NCI-H2081 treated with DMSO at 0.1 percent for 48 hours (cell line): Measurements from ENCODE around the gene FOSL2.

ENCODE experiments used
- DNase-seq: peaks from one replicate; lab custom pipeline; 2025; lab: John Stamatoyannopoulos, UW

Gene FOSL2

DNA sequence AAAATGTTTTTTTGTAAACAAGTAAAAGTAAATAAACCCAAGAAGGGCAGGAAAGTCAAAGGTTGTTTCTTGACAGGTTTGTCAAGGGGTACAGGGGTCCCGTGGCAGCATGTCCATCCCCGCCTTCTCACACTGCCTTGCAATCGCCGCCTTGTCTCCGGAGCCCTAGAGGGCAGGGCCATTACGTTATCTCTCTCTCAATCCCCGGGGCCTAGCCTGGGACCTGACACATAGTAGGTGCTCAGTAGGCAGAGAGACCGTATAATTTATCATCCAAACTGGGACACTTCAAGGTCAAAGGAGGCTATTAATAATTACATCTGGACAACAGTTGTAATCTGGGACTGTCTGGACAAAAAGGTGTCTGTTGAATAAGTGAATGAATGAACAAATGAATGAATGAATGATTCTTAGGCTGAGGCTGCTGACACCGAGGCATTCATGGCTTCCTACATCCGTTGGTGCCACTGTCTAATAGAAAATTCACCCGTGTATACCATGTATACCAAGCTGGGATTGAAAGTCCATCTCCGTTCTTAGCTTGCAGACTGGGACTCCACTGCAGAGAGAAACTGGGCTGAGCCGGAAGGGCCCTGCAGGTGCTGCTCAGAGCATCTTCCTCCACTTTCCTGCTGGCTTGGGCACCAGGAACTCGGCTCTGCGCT is 58.4 kb downstream of the FOSL2 start:
- DNase-seq = no peak

DNA sequence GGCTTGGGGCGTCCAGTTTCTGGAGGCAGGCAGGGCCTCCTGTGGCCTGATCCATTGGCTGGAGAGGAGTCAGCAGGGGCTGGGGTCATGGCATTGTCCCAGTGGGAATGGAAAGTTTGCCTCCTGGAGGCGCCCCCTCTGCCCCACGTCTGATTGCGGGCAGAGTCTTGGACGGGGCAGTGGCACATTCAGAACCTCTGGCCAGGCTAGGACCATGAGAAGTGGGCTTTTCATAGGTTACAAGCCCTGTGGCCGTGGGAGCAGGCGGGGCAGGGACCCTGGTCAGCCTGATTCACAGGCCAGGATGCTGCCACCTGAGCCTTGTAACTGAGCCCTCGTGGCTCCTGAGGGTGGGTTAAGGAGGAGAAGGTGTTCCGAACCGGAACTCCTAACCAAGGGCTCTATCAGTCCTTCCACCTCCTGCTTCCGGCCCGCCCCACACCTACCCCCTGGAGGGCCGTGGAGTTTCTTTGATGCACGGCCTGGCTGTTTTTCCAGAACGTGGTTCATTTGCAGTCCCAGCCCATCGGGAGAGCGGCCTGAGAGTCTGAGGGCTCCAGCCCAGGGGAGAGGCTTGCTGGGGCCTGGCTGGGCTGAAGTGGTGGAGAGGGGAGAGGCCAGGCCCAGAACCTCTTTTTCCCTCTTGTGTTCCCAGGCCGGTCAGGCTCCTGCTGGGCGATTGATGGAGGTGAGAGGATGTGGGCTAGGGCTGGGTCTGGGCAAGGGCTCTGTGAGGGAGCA is 59.3 kb downstream of the FOSL2 start:
- no peak for DNase-seq

DNA sequence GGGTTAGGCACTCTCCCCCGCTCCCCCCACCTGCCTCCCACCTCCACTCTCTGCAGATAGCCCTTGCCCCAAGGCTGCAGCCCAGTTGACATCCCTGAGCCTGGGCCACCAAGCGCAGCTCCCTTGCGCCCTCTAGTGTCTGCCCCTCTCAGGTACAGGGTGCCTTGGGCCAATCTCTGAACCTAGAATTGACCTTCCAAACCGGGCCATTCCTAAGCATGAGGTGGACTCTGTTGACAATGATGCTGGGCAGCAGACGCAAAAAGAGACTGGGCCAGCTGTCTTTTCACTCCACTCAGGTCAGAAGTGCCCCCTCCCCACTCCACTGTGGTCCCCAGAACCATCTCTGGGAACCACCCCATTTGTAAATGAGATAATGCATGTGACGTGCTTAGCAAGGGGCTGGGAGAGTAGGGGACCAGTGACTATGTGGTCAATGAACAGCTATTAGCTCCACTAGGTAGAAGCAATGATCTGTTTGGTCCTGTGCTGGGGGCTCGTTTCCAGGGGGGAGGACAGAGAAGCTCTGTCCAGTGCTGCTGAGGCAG is 60.0 kb downstream of the FOSL2 start:
- DNase-seq = no peak

DNA sequence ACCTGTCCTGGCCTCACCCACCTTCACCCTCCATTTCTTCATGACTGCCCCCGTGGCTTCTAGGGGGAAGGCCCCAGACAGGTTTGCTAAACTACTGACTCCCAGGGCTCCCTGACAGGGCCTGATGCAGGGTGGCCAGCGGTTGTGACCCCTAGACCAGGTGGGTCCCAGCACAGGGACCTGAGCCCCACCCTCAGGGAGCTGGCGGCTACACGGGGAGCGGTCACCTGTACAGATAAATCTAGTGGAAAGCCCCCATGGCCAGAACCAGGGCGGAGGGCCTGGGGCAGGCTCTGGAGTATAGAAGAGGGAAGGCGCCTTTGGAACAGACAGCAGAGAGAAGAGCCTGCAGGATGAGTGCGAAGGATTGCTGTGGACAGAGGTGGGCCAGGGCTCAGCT is 60.7 kb downstream of the FOSL2 start:
- DNase-seq = no peak

DNA sequence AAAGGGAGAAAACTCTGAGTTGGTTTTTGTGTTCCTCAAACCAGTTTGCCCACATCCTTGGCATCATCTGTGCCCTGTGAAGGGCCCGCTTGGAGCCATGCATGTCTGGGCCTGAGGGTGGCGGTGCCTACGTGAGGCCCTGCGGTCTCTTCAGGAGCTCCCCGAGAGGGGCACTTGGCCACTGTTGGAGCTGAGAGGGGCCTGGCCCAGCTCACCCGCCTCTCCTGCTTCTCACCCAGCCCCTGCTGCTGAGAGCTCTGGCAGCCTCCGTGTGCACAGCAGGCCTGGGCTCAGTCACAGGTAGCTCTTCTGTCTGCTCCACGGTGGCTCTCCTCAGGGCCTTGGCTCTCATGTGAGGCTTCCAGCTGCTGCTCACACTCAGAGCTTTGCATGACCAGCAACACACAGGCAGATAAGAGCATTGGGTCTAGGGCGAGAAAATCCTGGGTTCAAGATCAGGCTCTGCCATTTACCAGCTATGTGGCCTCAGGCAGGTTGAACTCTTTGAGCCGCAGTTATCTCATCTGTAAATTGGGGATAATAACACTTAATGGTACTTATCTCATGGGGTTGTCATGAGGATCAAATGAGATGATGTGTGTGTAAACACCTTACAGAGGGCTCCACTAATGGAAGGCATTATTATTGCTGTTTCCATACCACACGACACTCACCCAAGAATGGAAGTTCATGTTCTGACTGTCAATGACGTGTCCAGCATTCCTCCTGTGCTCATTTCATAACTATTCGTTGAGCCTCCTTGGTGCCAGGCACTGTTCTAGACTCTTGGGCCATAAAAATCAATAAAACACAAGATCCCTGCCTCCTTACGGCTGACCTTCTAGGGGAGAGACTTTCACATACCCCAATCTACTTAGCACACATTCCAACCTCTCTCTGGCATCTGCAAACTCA is 61.6 kb downstream of the FOSL2 start:
- no peak for DNase-seq

DNA sequence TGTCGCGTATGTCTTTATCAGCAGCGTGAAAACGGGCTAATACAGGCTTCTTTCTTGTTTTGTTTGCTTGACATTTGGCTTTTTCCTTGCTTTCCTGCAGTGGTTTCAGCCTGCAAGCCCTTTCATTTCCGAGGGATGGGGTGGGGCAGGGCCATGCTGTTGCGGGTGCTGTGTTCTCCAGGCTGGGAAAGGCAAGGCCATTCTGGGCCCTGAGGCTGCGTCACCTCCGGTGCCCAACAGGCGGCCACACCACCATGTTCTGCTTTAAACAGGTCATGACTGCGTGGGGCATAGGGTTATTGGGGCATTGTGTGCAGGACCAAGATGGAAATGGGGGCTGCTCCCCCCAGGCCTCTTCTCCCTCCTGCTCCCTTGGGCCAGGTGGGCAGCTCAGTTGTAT is 64.6 kb downstream of the FOSL2 start:
- no peak for DNase-seq

DNA sequence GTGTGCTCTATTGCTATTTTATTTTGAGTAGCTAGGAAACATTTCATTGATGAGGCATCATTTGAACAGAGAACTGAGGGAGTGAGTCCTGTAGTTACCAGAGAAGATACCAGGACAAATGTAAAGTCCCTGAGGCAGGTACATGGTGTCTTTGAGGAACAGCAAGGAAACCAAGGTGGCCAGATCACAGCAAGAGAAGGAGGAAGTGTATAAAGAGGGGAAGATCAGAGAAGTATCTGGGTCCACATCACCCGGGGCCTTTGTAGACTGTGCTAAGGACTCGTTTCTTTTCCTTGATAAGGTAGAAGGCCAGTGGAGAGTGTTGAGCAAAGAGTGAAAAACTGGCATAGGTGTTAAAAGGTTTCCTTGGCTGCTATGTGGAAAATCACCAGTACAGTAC is 68.4 kb downstream of the FOSL2 start:
- DNase-seq = no peak

DNA sequence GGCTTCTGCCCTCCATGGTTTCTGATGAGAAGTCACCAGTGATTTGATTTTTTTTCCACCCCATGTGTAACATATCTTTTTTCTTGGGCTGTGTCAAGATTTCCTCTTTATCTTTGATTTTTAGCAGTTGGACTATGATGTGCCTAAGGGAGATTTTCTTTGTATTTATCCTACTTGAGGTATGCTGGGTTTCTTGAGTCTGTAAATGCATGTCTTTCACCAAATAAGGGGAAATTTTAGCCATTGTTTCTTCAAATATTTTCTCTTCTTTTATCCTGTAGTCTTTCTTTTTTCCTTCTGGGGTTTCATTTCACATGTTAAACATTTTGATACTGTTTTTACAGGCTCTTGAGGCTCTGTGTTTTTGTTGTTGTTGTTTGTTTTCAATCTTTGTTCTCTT is 69.5 kb downstream of the FOSL2 start:
- no peak for DNase-seq

DNA sequence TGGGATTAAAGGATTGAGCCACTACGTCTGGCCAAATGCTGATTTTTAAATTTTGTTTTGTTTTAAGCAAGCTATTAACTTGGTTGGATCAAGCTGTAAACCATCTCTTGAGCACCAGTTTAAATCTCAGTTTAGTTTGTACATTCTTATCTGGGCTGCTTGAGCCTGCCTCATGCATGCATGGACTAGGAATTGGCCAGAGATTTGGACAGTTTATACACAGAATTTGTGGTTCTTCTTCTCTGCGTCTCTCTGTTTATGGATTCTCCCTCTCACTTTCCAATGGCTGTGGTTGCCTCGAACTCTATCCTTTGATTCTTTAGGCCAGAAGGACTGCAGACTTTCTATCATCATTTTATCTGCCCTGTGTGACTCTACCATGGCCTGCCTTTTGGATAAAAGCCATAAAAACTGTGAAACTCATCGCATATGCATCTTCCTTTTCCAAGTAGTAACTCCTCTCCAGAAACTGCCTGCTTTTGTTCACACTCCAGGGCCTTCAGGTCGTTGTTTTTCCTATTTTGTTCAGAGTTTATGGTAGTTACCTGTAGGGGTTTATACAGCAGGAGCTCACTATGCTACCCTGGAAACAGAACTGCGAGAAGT is 70.7 kb downstream of the FOSL2 start:
- DNase-seq = no peak

DNA sequence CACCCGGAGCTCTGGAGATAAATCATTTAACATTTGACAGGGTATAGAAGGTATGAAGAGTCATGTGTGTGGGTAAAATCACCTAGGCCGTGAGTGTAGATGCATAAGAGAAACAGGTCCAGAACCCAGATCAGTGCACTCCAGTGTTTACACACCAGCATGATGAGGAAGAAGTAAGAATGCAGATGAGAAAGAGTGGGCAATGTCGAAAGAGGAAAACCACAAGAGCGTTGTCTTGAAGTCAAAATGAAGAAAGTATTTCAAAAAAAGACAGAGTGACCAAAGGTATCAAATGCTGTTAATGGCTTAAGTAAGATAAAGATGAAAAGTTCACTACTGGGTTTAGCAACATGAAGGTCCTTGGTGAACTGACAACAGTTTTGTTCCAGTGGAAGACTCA is 71.2 kb downstream of the FOSL2 start:
- no peak for DNase-seq

DNA sequence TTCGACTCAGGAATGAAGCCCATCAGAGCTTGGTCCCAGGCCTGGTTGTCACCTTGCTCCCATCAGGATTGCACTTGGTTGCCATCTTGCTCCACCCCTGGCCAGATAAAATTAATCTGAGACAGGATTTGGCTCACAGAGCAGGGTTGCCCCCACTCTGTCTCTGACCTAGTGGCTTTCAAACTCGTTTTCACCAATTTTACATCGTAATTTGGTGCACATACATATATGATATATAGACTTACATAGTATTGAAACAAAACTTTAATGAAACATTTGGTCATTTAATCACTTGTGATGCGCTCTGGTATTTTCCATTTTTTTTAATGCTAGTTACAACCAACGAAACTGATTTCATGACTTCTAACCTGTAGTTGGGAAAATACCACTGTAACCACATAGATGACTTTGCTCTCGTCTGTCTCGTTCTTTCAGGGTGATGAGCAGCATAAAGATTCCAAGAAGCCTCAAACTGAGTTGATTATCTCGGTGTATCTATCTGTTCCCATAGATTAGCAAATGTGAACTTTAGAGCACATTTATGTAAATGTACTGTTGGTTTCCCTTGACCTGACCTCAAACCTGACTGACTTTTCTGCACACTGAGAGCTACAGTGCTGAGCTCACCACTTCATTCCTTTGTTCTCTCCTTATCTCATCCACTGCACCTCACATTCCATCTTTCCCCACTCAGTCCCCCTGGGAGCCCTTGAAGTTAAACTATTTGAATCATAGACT is 72.7 kb downstream of the FOSL2 start:
- no peak for DNase-seq
